NCI-H510A treated with DMSO at 0.1 percent for 48 hours (cell line): ENCODE data around the gene C1orf232.

Experiments
- DNase-seq: peaks from one replicate; lab custom pipeline; 2025; lab: John Stamatoyannopoulos, UW

The C1orf232 gene

GRCh38 chr1:26124418-26125331 is 44.1 kb downstream of the C1orf232 start:
- no peak for DNase-seq

- DNase-seq: no peak
Observed at GRCh38 chr1:26122988-26123973, 45.5 kb downstream of the C1orf232 start.

GRCh38 chr1:26121854-26122773 is 46.6 kb downstream of the C1orf232 start:
- DNase-seq: no peak

GRCh38 chr1:26119892-26120608 is 48.7 kb downstream of the C1orf232 start:
- no peak for DNase-seq

- DNase-seq: no peak
Observed at GRCh38 chr1:26114165-26114927, 54.4 kb downstream of the C1orf232 start.
